Fibroblast of mammary gland (primary cell): ENCODE data around the gene CISTR.
"Not testable (repeated sequence)": the region's sequence is repeated elsewhere in the genome, so short reads cannot be mapped to it uniquely, and the experiment has no call there.

ENCODE experiments used
- DNase-seq: peaks from one replicate; pipeline ENCODE4 v3.0.0-alpha.2; 2010; ENCODE audit warnings: low read depth
- H3K4me3 ChIP-seq: 2 replicates; pipeline ENCODE4 v1.5.1; 2011; ENCODE audit warnings: low read depth, mild to moderate bottlenecking, low read length, moderate library complexity; ENCODE audit not compliant: control insufficient read depth
- TF ChIP-seq, protein P1 (sequence below): conservative IDR thresholded peaks from 2 replicates; pipeline ENCODE4 v1.5.1; 2011; ENCODE audit warnings: low read depth, low read length, inconsistent platforms; ENCODE audit not compliant: control insufficient read depth, insufficient read depth

CISTR gene

DNA sequence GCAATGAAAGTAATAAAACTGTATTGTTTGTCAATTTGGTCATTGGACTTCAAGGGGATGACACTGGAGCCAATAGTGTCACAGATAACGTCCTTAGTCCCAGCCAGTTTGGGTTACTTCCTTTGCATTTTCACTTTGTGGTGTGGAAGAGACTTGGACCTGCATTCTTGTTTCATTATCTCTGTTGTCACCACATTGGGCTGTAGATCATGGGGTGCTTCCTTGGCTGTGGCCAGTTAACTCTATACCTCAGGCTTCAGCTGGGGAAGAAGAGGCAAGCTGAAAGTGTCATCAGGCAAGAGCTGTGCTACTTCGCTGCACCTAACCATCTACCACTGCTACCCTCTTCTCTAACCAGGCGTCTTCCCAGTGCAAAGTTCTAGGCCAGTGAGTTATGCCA, 15.1 kb upstream of the CISTR start:
- no peak overlapping the region for H3K4me3 ChIP-seq
- DNase-seq, result no peak
- TF ChIP-seq, protein P1, sequence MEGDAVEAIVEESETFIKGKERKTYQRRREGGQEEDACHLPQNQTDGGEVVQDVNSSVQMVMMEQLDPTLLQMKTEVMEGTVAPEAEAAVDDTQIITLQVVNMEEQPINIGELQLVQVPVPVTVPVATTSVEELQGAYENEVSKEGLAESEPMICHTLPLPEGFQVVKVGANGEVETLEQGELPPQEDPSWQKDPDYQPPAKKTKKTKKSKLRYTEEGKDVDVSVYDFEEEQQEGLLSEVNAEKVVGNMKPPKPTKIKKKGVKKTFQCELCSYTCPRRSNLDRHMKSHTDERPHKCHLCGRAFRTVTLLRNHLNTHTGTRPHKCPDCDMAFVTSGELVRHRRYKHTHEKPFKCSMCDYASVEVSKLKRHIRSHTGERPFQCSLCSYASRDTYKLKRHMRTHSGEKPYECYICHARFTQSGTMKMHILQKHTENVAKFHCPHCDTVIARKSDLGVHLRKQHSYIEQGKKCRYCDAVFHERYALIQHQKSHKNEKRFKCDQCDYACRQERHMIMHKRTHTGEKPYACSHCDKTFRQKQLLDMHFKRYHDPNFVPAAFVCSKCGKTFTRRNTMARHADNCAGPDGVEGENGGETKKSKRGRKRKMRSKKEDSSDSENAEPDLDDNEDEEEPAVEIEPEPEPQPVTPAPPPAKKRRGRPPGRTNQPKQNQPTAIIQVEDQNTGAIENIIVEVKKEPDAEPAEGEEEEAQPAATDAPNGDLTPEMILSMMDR, result no peak

DNA sequence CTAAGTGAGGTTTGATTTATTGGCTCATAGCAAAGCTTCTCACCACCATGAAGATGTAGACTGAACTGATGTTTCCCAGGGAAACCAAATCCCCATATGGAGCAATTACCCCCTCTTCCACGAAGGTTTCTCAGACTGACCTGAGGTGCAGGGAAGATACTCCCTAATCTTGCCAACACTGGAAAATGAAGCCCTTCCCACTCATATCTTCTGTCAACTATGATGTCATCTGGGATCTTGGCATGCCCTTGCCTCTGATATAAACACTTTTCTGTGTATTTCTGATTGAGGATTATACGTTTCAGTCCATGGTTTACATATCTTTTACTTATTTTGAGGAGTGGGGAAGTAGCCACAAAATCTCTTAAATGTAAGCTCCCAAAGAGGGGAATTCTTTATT, 14.1 kb upstream of the CISTR start:
- TF ChIP-seq, protein P1, result no peak
- no peak for DNase-seq

DNA sequence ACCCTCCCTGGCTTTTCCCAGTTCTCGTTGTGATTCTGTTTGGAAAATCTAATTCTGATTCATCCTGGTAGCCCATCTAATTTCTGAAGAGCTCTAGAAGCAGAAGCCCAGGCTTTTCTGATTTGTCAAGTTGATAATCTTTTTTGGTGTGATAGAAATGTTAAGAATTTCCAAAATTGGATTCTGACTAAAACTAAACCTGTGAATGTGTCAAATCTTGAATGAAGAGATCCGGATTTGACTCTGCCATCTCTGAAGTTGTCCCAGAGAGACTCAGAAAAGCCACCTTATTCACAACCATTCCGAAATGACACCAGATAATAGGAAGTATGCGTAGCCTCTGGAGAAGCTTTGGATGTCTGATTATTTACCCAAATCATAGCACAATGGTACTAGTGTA, 12.8 kb upstream of the CISTR start:
- H3K4me3 ChIP-seq, result no peak overlapping the region
- TF ChIP-seq, protein P1, result no peak
- DNase-seq, result no peak

More for the DNA sequence above, 14.1 kb upstream of the CISTR start:
- no peak overlapping the region for H3K4me3 ChIP-seq

DNA sequence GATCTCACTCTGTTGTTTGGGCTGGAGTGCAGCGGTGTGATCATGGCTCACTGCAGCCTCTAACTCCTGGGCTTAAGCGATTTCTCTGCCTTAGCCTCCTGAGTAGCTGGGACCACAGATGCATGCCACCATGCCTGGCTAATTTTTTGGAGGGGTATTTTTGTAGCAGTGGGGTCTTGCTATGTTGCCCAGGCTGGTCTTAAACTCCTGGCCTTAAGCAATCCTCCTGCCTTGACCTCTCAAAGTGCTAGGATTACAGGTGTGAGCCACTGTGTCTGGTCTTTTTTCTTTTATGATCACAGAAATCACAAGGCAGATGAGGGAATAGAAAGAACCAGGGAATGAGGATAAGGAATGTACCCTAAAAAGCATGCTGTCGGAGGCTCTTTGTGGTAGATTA, 11.0 kb upstream of the CISTR start:
- not testable (repeated sequence) for H3K4me3 ChIP-seq

DNA sequence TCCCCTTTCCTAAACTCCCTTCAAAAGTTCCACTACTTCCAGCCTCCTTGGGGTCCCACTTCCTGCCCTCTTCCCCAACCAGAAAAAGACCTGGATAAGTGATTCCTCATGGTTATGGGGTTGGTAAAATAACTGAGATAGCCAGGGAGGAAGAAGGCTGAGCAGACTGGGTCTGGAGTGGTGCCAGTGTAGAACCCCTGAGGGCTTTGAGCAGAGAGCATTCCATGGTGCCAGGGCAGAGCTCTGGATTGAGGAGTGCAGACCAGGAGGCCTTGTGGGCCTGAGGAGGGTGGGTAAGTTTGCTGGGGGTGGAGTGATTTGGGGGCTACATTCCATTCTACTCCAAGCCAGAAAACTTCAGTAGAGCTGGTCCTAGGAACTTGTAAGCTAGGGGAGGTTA, 9.5 kb upstream of the CISTR start:
- H3K4me3 ChIP-seq, result no peak overlapping the region
- TF ChIP-seq, protein P1, result no peak
- DNase-seq, result no peak

More for the DNA sequence above, 11.0 kb upstream of the CISTR start:
- DNase-seq, result not testable (repeated sequence)

DNA sequence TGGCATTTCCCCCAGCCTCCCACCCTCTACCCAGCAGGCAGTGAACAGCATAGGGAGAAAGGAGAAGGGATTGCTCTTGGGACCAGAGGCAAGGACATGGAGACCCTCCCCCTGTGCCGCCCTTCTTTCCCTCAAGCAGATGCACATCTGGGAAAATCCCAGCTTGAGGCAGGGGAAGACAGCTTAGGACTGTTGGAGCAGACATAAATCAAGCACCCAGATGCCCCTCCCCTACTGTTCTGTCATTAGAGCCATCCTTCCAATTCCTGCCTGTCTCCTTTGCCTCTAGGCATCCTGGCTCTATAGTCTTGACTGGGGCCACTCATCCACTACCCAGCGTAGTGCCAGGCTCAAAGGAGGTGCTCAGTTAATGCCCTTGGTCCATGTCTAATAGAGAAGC, 7.5 kb upstream of the CISTR start:
- H3K4me3 ChIP-seq, result no peak overlapping the region
- no peak for DNase-seq
- TF ChIP-seq, protein P1, result no peak

DNA sequence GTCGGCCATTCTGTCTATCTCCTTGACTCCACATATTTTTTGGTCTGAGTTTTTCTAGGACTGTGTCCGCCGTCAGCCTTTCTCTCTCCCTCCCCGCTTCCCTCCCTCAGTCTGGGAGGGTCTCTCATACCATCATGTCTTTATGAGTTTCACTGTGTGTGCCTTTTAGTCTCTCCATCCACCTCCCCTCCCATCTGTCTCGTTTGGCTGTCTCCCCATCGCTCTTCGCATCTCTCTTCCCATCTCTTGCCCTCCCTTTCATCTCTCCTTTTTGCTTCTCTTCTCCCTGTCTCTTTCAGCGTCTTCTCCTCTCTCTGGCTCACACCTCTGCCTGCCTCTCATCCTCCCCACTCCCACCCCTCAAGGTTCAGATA, 6.9 kb upstream of the CISTR start:
- TF ChIP-seq, protein P1, result no peak
- no peak overlapping the region for H3K4me3 ChIP-seq

More for the DNA sequence above, 6.9 kb upstream of the CISTR start:
- no peak for DNase-seq
